22Rv1 (cell line): Measurements from ENCODE around the gene MEGF11.

Experiments used
- CTCF ChIP-seq: fragments of 450-650 bp; IDR thresholded peaks from 2 replicates; pipeline ENCODE4 v1.5.1; 2017; ENCODE audit warnings: mild to moderate bottlenecking
- ZFX ChIP-seq: fragments of 450-650 bp; IDR thresholded peaks from 2 replicates; pipeline ENCODE4 v1.6.1; 2017; ENCODE audit warnings: antibody characterized with exemption, borderline replicate concordance

DNA sequence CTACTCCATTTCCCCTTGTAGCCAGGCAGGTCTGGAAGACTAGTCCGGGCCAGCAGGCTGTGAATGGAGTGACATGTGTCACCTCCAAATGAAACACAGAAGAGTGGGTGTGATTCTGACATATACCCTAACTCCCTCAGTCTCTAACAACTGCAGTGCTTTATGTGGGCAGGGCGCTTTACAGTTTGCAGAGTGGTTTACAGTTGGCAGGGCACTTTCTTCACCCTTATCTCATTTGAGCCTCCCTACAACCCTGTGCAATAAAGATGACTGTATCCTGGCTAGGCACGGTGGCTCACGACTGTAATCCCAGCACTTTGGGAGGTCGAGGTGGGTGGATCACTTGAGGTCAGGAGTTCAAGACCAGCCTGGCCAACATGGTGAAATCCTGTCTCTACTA, 208.0 kb downstream of the MEGF11 start:
- no peak for TF ChIP-seq CTCF
- no peak for TF ChIP-seq ZFX
